Brain microvascular endothelial cell (primary cell): ENCODE measurements around the gene MED9.

Experiments used
- DNase-seq: peaks from one replicate; pipeline ENCODE4 v3.0.0-alpha.2; 2020
- H3K27ac ChIP-seq: fragments of 250-450 bp; sonication (Bioruptor Pico); 2 replicates; pipeline ENCODE4 v1.5.1; 2020; ENCODE audit warnings: mild to moderate bottlenecking, moderate library complexity
- H3K27me3 ChIP-seq: fragments of 250-450 bp; sonication (Bioruptor Pico); replicated peaks from 2 replicates; pipeline ENCODE4 v1.5.1; 2020; ENCODE audit warnings: mild to moderate bottlenecking
- H3K36me3 ChIP-seq: fragments of 250-450 bp; sonication (Bioruptor Pico); replicated peaks from 2 replicates; pipeline ENCODE4 v1.5.1; 2020; ENCODE audit warnings: mild to moderate bottlenecking
- H3K4me3 ChIP-seq: 2 replicates; pipeline ENCODE4 v1.5.1; 2011; ENCODE audit warnings: low read depth, mild to moderate bottlenecking, control low read depth, low read length, moderate library complexity
- CTCF ChIP-seq: IDR thresholded peaks from 2 replicates; pipeline ENCODE4 v1.5.1; 2011; ENCODE audit warnings: low read depth, mild to moderate bottlenecking, moderate library complexity, low read length, control low read depth, inconsistent platforms; ENCODE audit errors: missing control alignments
- in situ Hi-C: cut with HindIII; loops from 2 replicates; pipeline ENCODE4 v1.10.0; 2017; ENCODE audit warnings: low sequenced_read_pairs, low pct_ligation_motif_present

The MED9 gene

GRCh38 chr17:17495536-17496188 lies 18.9 kb downstream of the MED9 start:
- DNase-seq, result peak; percentile 5
- Histone ChIP-seq H3K27me3 (no peaks in the 10 kb centered on the region), H3K4me3 (peak overlapping the region; percentile 45), H3K27ac (no peak overlapping the region), H3K36me3 (no peaks in the 10 kb centered on the region)
- TF ChIP-seq CTCF, result peak; percentile 0
- in situ Hi-C loops, result no loop called here

- H3K27ac ChIP-seq, result no peak within 1 kb of the TSS
- peak within 1 kb of the TSS; percentile 58 for H3K4me3 ChIP-seq
- in situ Hi-C loops, result no loop called here
- no peaks in the 10 kb centered on the region for H3K36me3 ChIP-seq
- TF ChIP-seq CTCF, result peak; percentile 41
- DNase-seq, result peak; percentile 66
- no peaks in the 10 kb centered on the region for H3K27me3 ChIP-seq
Observed at GRCh38 chr17:17496189-17497064, 19.6 kb downstream of the MED9 start, which contains the start of gene RASD1. RASD1 (minus strand) TSS chr17:17496395; CDS start chr17:17496181, 214 bp downstream.

- Histone ChIP-seq H3K27ac (no peak overlapping the region), H3K27me3 (no peaks in the 10 kb centered on the region), H3K36me3 (no peaks in the 10 kb centered on the region), H3K4me3 (no peak overlapping the region)
- TF ChIP-seq CTCF, result no peak
- in situ Hi-C loops, result no loop called here
- no peak for DNase-seq
Observed at GRCh38 chr17:17497065-17497844, 20.5 kb downstream of the MED9 start.

- no peak for TF ChIP-seq CTCF
- H3K27ac ChIP-seq, result no peak overlapping the region
- in situ Hi-C loops, result no loop called here
Observed at GRCh38 chr17:17497845-17498520, 21.2 kb downstream of the MED9 start.

GRCh38 chr17:17498606-17499301 lies 22.0 kb downstream of the MED9 start:
- no peaks in the 10 kb centered on the region for H3K27me3 ChIP-seq
- DNase-seq, result no peak
- no peak overlapping the region for H3K27ac ChIP-seq
- in situ Hi-C loops, result no loop called here
- no peaks in the 10 kb centered on the region for H3K36me3 ChIP-seq
- H3K4me3 ChIP-seq, result no peak overlapping the region
- no peak for TF ChIP-seq CTCF

More at GRCh38 chr17:17497845-17498520, 21.2 kb downstream of the MED9 start:
- Histone ChIP-seq H3K36me3 (no peaks in the 10 kb centered on the region), H3K27me3 (no peaks in the 10 kb centered on the region), H3K4me3 (no peak overlapping the region)
- no peak for DNase-seq
